GM12878 (cell line): ENCODE results near the gene DHX32. TPM values are rescaled to one million over a fixed set of nuclear protein-coding genes. Genes with fewer than 3 reads are reported as not detected.
"Not testable (repeated sequence)": the region's sequence is repeated elsewhere in the genome, so short reads cannot be mapped to it uniquely, and the experiment has no call there.

Source experiments
- ATAC-seq: fragments of 200-7000 bp; cut with Tn5 transposase; 3 replicates; pipeline ENCODE4 v1.9.1; 2020; ENCODE audit warnings: mild to moderate bottlenecking, moderate library complexity
- BruUV-seq: library from RNA; stranded (reverse); fragments of 400-500 nt; replicated peaks from 2 replicates; lab custom pipeline; 2021; lab: Mats Ljungman, UMichigan
- CTCF ChIA-PET: fragments of 300-600 bp; sonication (Branson Sonifier 250); formaldehyde crosslinking; extraction: SDS; loops from one replicate; lab custom pipeline; 2021; ENCODE audit warnings: inconsistent platforms; lab: Yijun Ruan, JAX
- POLR2A ChIA-PET: fragments of 350-600 bp; formaldehyde crosslinking; extraction: SDS; loops from one replicate; lab custom pipeline; 2021; ENCODE audit warnings: inconsistent platforms; lab: Charles Lee
- RAD21 ChIA-PET: fragments of 300-600 bp; sonication (Branson Sonifier 250); formaldehyde crosslinking; loops from one replicate; lab custom pipeline; 2023; ENCODE audit warnings: antibody characterized with exemption; ENCODE audit not compliant: unreplicated experiment; lab: Charles Lee
- SMC1A ChIA-PET: fragments of 300-600 bp; sonication (Branson Sonifier 250); formaldehyde crosslinking; loops from one replicate; lab custom pipeline; 2023; ENCODE audit not compliant: unreplicated experiment, uncharacterized antibody; lab: Charles Lee
- DNase-seq: peaks from one replicate; pipeline ENCODE4 v3.0.0-alpha.2; 2011; ENCODE audit warnings: low read depth, low spot score
- FAIRE-seq: peaks from 3 replicates; lab custom pipeline; 2011; peaks lifted over from hg19 to GRCh38; lab: Jason Lieb, UNC
- H2AFZ ChIP-seq: 2 replicates; pipeline ENCODE4 v1.6.0; 2011; ENCODE audit warnings: low read depth, low read length, control low read depth; ENCODE audit not compliant: control insufficient read depth
- H3K27ac ChIP-seq: 2 replicates; pipeline ENCODE4 v1.5.1; 2011; ENCODE audit warnings: control low read depth; ENCODE audit not compliant: control insufficient read depth, insufficient read depth
- H3K27me3 ChIP-seq, 2 experiments: replicated peaks in 1 of 2; 2 replicates each; pipeline versions ENCODE4 v1.6.0 to v1.6.1; 2011; ENCODE audit warnings: low read length in 1 of 2; ENCODE audit not compliant: control insufficient read depth in 2 of 2, insufficient read depth in 2 of 2
- H3K36me3 ChIP-seq, 2 experiments: 2 replicates each; pipeline ENCODE4 v1.5.1; 2011; ENCODE audit warnings: low read length in 1 of 2; ENCODE audit not compliant: control insufficient read depth in 2 of 2, insufficient read depth in 2 of 2
- H3K4me1 ChIP-seq: 2 replicates; pipeline ENCODE4 v1.6.1; 2011; ENCODE audit warnings: mild to moderate bottlenecking, low read length, moderate library complexity, mixed read lengths; ENCODE audit not compliant: control insufficient read depth, insufficient read depth
- H3K4me2 ChIP-seq: 2 replicates; pipeline ENCODE4 v1.6.0; 2011; ENCODE audit warnings: control low read depth; ENCODE audit not compliant: control insufficient read depth, insufficient read depth
- H3K4me3 ChIP-seq: fragments of 200-600 bp; sonication (generic); 2 replicates; pipeline ENCODE4 v1.5.1; 2016
- H3K79me2 ChIP-seq: 2 replicates; pipeline ENCODE4 v1.6.0; 2011; ENCODE audit warnings: low read length; ENCODE audit not compliant: control insufficient read depth, insufficient read depth
- H3K9ac ChIP-seq: 2 replicates; pipeline ENCODE4 v1.8.0; 2011; ENCODE audit warnings: low read length, control low read depth, mixed read lengths; ENCODE audit not compliant: control insufficient read depth, insufficient read depth
- H3K9me3 ChIP-seq: replicated peaks from 3 replicates; pipeline ENCODE4 v1.5.1; 2011; ENCODE audit warnings: mild to moderate bottlenecking, low read length; ENCODE audit not compliant: control insufficient read depth, insufficient read depth
- H4K20me1 ChIP-seq: 2 replicates; pipeline ENCODE4 v1.6.0; 2011; ENCODE audit not compliant: control insufficient read depth, insufficient read depth
- BMI1 ChIP-seq: fragments of 450-650 bp; IDR thresholded peaks from 2 replicates; pipeline ENCODE4 v1.6.1; 2016; ENCODE audit warnings: mild to moderate bottlenecking, moderate library complexity, borderline replicate concordance
- SRF ChIP-seq, 2 experiments: IDR thresholded peaks; 2 replicates each; pipeline ENCODE4 v1.6.1; 2011; ENCODE audit warnings: low read depth in 2 of 2, low read length in 2 of 2, mild to moderate bottlenecking in 1 of 2, moderate library complexity in 1 of 2
- TCF12 ChIP-seq: IDR thresholded peaks from 2 replicates; pipeline ENCODE4 v1.6.1; 2011; ENCODE audit warnings: low read depth, mild to moderate bottlenecking, low read length
- ZNF687 ChIP-seq: fragments of 450-650 bp; IDR thresholded peaks from 2 replicates; pipeline ENCODE4 v1.6.1; 2017; ENCODE audit warnings: mild to moderate bottlenecking, moderate library complexity
- WGBS: methylation state at CpG from one replicate; pipeline ENCODE4 v1.1.6; 2016; ENCODE audit warnings: low lambda C conversion rate; ENCODE audit not compliant: insufficient replicate concordance, insufficient coverage; ENCODE audit errors: missing lambda C conversion rate; 5-methylcytosine and 5-hydroxymethylcytosine counted together
- in situ Hi-C: fragments of 300-500 bp; cut with MboI; formaldehyde crosslinking; loops from 9 replicates; pipeline ENCODE4 v1.14.3; 2018; ENCODE audit warnings: mixed read lengths
- intact Hi-C: fragments of 100-400 bp; cut with micrococcal nuclease; formaldehyde crosslinking; loops from one replicate; pipeline ENCODE4 v1.14.2; 2022; ENCODE audit not compliant: unreplicated experiment
- polyA plus RNA-seq, 11 experiments: library from polyadenylated mRNA; depleted of rRNA in 4 of 11; unstranded in 6 of 11; stranded (reverse) in 5 of 11; fragments of >200 nt; fragmentation: Nextera tagmentation in 4 of 11; fragmentation: Illumina TruSeq in 1 of 11; extraction: Ambion mirVana in 4 of 11; extraction: Trizol in 1 of 11; gene quantifications; 1 replicate in 1 of 11; 2 replicates in 10 of 11; pipeline versions ENCODE4 v1.2.1 to v1.2.3, GENCODE V29; 2011 to 2016; ENCODE audit warnings: inconsistent platforms in 2 of 11, missing spikeins in 2 of 11, low read depth in 1 of 11
- total RNA-seq, 4 experiments: library from RNA; depleted of rRNA in 3 of 4; stranded (reverse); fragments of >200 nt in 3 of 4; fragmentation: Illumina TruSeq in 1 of 4; extraction: Trizol in 1 of 4; gene quantifications; 2 replicates each; pipeline versions ENCODE4 v1.2.1 to v1.2.3, GENCODE V29; 2013 to 2021

DHX32 gene
- total and polyA plus RNA-seq, 10 of the 15 experiments (the other 5 are each of a cell fraction or from before 2014, with no cell fraction given): 5.4 to 21.0 (median 16.0) TPM

- DNase-seq: no peak
Measured at GRCh38 chr10:125916977-125917376, 35.9 kb upstream of the DHX32 start.

GRCh38 chr10:125913277-125913676 lies 32.2 kb upstream of the DHX32 start:
- H3K79me2 ChIP-seq, H4K20me1 ChIP-seq, ATAC-seq, FAIRE-seq, H3K27ac ChIP-seq, DNase-seq, BruUV-seq, H2AFZ ChIP-seq, H3K9me3 ChIP-seq, in situ Hi-C loops, POLR2A ChIA-PET, intact Hi-C loops, SMC1A ChIA-PET, H3K4me3 ChIP-seq, H3K27me3 ChIP-seq, CTCF ChIA-PET, H3K4me1 ChIP-seq, H3K9ac ChIP-seq, H3K36me3 ChIP-seq, H3K4me2 ChIP-seq, RAD21 ChIA-PET: not testable (repeated sequence)
- WGBS: 28% methylated on average over 6 of the region's 6 CpGs

More at GRCh38 chr10:125916977-125917376, 35.9 kb upstream of the DHX32 start:
- ChIA-PET RAD21 (no interaction called here), CTCF (no interaction called here), SMC1A (no interaction called here), POLR2A (no interaction called here)
- ATAC-seq: no peak
- no peak overlapping the region for H3K4me3 ChIP-seq
- no peak overlapping the region for H3K9ac ChIP-seq
- H4K20me1 ChIP-seq: no peaks in the 10 kb centered on the region
- H2AFZ ChIP-seq: no peak overlapping the region
- H3K79me2 ChIP-seq: no peaks in the 10 kb centered on the region
- no peak for FAIRE-seq
- in situ Hi-C loops: no loop called here
- no peaks in the 10 kb centered on the region; the same call in 2 of the 3 replicates for H3K9me3 ChIP-seq
- no peaks in the 10 kb centered on the region for H3K4me1 ChIP-seq
- intact Hi-C loops: no loop called here
- TF ChIP-seq SRF (IDR thresholded peaks at IDR 0.05; ENCODE audit: low read depth in 2 of 2, low read length in 2 of 2) (no peak), BMI1 (no peak), TCF12 (no peak), ZNF687 (no peak)
- no peaks in the 10 kb centered on the region for H3K36me3 ChIP-seq
- WGBS: 24% methylated on average over 3 of the region's 3 CpGs
- no TSS peak for BruUV-seq
- no peak overlapping the region for H3K27ac ChIP-seq
- no peaks in the 10 kb centered on the region for H3K27me3 ChIP-seq
- H3K4me2 ChIP-seq: no peak overlapping the region
